COLO668 (cell line): Measurements from ENCODE around the gene PTGER1.

ENCODE experiments used
- DNase-seq: peaks from one replicate; lab custom pipeline; 2025; ENCODE audit not compliant: unreplicated experiment; lab: John Stamatoyannopoulos, UW

Gene PTGER1

DNA sequence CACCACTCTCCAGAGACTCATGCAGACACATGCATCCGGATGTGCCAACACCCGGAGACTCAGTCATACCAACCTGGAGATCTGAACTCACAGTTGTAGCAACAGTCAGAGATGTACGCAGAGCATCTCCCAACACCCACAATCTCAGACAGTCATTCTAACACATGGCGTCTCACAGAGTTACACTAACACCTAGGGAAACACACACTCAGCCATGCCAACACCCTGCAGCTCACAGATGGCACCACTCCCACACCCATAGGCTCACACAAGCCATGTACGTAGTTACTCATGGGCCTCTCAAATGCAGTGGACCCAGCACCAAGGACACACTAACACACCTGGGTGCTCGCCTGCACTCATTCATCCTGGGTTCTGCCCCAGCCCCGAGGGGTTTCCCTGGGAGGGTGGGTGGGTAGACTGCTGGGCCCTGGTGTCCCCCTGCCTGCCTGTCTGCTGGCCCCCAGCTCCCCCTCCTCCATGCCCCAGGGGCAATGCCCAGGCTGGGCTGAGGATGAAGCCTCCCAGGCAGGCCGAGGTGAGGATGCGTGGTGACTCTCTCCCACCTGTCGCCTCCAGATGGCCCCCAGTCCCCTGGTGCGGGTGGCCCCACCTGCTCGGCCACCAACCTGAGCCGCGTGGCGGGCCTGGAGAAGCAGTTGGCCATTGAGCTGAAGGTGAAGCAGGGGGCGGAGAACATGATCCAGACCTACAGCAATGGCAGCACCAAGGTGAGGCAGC is 32.1 kb downstream of the PTGER1 start:
- DNase-seq, result no peak

DNA sequence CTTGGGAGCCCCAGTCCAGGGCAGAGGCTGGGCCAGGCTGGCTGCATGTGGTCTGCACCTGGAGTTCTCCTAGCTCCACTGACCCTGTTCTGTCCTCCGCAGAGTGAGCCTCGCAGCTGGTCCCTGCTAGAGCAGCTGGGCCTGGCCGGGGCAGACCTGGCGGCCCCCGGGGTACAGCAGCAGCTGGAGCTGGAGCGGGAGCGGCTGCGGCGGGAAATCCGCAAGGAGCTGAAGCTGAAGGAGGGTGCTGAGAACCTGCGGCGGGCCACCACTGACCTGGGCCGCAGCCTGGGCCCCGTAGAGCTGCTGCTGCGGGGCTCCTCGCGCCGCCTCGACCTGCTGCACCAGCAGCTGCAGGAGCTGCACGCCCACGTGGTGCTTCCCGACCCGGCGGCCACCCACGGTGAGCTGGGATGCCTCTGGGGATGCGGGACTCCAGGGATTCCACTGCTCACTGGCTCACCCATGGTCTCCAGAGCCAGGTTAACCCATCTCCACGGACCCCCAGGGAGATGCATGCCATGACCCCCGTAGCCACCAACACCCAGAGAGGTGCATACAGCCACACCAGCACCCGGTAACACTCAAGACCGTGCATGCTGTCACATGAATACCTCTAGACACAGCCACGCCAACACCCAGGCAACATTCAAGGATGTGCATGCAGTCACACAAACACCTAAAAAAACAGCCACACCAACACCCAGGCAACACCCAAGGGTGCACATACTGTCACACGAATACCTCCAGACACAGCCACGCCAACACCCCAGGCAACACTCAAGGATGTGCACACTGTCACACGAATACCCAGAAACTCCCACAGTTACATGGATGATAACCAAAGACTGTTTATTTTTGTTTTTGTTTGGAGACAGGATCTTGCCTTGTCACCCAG is 33.9 kb downstream of the PTGER1 start:
- no peak for DNase-seq

DNA sequence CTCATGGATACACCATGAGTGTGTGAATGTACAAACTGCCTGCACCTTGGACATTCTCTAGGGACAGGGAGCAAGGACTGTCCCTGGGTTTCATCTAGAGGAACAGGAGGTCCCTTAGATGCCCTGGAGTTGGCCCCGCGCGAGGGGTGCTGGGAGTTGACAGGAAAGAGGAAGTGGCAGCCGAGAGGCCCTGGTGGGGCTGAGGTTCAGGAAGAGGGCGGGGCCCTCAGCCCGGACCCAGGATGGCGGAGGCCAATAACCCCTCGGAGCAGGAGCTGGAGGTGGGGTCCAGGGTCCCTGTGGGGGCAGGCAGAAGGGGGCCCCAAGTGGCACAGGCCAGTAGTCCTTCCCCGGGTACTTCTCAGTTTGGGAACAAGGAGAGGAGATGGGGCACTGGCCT is 35.1 kb downstream of the PTGER1 start:
- DNase-seq, result no peak

DNA sequence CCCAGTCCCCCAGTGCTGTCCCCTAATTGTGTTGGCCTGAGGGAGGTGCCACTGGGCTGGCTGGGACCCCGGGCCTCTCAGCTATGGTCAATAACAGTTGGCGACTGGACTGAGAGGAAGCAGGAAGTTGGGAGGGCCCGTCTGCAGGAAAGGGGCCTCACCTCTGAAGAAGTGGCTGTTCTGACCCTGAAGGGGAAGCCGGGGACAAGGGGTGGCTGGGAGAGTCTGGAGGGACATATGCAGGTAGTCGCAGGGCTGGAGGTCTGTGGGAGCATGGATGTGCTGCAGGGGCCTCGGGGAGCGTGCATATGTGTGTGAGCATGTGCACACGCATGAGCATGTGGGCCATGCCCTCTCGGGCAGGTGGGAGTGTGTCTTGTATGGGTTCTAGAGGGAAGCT is 36.1 kb downstream of the PTGER1 start:
- DNase-seq, result no peak

DNA sequence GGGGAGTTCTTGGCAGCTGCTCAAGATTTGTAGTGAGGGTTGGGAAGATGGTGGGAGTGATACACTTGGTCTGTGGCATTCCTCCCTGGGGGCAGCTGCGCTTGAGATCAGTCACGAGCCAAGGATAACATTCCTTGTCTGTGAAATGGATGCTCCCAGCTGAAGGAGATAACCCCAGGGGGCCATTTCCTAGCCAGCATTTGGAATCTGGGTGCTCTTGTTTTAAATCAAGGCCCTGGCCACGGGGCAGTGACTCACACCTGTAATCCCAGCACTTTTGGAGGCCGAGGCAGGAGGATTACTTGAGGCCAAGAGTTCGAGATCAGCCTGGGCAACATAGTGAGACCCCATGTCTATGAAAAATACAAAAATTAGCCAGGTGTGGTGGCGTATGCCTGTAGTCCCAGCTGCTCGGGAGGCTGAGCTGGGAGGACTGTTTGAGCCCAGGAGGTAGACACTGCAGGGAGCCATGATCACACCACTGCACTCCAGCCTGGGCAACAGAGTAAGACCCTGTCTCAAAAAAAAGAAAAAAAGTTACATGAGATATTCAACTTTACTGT is 37.5 kb downstream of the PTGER1 start:
- no peak for DNase-seq

DNA sequence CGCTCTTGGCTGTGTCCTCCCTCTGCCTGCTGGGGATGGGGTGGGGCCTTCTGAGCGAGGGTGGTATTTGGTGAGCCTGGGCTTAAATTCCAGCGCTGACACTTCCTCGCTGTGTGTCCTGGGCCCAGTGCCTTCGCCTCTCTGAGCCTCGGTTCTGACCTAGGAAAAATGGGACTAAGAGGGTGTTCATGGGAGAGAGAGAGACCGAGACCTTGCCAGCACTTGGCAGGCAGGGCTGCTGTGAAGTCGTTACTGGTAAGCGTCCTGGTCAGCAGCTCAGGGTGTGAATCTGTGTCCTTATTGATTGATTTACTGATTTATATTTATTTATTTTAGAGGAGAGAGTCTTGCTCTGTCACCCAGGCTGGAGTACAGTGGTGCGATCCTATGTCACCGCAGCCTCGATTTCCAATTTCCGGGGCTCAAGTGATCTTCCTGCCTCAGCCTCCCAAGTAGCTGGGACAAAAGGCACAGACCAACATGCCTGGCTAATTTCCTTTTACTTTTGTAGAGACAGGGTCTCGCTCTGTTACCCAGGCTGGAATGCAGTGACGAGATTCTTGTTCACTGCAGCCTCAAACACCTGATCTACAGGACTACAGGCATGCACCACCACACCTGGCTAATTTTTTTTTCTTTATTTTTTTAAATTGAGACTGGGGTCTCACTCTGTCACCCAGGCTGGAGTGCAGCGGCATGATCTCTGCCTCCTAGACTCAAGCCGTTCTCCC is 39.7 kb downstream of the PTGER1 start:
- no peak for DNase-seq

DNA sequence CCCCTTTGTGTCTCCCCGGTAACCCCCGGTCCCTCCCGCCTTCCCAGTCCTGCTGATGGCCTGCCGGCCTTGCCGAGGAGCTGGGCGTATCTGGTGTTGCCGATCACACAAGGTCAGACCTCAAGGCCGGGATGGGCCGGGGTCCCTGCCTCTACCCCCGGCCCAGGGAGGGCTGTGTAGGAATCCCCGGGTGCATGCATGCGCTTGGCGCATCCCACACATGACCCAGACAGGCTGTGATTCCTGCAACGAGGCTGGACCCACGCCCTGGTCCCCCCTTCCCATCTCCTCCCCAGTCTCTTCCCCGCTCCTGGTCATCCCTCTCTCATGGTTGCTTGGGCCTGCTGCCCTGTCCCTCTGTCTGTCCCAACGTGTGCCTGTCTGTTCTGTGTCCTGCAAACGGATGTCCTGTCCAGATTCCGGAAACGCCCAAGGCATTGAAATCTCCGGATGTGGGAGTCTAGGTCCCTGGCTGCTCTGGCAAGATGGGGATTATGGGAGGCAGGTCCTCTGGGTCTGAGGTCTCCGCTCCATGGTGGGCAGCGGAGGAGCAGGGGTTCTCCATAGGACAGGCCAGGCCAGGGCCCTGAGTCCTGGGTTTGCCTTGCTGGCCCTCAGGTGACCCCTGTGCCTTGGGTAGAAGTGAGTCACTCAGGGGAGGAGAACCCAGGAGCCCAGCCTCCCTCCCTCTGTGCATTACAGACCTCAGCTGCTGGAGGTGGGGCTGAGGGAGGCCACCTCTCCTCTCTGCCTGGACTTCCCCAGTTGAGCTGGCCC is 40.4 kb downstream of the PTGER1 start:
- DNase-seq, result peak; percentile 61

DNA sequence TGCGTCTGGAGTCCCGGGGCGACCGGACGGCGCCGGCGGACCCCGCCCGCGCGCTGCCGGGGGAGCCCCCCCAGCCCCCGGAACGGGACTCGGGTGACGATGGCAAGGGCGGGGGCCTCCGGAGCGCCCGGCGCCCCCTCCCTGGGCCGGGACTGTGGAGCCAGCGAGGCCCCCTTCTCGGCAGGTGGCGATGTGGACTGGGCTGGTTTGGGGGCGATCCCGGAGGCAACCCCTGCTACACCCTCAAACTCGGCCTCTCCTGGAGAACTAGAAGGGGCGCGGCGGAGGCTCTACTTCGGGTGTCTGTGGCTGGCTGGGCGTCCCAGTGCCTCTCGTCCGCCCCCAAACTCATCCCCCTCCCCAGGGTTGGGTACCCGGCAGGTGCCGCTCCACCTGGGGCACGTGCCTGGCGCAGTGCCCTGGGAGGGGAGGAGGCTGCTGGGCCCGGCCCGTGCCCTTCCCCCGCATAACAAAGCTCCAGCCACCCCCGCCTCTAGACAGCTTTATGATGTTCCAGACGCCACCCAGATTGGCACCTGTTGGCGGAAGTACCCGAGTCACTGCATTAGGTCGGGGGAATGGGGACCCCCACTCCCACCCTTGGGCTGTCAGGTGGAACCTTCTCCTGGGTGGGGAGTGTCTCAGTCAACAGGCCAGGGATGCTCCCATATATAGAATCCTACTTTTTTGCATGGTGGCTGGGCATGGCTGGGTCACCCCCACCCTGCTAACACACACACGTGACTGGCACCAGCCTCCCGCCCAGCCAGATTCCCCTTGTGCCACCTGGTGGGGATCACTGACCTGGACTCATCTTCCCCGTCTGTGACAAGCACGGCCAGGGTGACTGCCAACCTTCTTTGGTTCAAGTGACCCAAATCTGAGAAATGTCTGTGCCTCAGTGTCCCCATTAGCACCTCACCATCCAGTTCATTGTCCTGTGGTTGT is 41.3 kb downstream of the PTGER1 start:
- DNase-seq, result peak; percentile 86

DNA sequence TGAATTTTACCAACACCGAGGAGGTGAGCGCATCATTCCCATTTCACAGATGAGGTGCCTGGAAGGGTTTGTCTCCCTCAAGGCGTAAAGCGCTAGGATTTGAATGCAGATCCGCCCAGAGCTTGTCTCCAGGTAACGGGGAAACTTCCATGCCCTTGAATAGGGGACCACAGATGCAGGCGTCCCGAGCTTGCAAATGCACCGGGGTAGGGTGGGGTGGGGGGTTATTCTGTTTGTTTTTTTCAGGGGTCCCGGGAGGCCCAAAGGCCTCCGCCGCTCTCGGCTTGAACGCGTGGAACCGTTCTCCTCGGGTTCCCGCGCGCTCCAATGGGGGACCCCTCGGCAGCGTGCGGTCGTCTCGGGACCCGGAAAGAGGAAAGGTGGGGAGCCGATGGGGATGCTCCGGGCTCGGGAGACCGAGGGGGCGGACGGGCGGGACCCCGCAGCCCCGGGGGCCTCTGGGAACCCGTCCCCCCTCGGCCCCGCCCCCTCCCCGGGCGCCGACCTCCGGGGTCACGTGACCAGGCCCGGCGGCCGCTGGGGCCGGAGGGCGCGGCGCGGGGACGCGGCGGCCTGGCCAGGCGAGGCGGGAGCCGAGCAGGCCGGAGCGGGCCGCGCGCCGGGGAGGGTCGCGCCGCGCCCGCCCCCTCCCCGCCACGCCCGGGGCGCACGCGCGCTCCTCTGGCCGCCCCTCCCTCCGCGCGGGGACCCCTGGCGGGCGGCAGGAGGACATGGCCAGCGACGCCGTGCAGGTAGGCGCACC is 42.2 kb downstream of the PTGER1 start, which contains the start of gene PKN1:
PKN1 (plus strand) TSS at position 516 of the 763 bp plus-strand sequence; CDS start at position 732, 216 bp downstream.
- peak; percentile 80 for DNase-seq

DNA sequence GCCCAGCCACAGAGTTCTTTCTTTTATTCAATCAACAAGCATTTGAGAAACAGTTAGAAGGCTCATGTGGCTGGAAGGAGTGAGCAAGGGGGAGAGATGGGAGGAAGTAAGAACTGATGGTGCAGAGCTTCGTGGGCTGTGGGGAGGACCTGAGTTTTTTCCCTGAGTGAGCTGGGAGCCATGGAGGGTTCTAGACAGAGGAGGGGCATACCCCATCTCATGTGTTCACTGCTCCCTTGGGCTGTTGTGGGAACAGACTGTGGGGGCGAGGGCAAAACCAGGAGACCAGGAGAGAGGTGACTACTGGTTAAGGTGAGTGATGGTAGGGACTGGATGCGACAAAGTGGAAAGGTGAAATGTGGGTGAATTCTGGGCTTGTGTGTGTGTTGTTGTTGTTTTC is 44.4 kb downstream of the PTGER1 start:
- no peak for DNase-seq

DNA sequence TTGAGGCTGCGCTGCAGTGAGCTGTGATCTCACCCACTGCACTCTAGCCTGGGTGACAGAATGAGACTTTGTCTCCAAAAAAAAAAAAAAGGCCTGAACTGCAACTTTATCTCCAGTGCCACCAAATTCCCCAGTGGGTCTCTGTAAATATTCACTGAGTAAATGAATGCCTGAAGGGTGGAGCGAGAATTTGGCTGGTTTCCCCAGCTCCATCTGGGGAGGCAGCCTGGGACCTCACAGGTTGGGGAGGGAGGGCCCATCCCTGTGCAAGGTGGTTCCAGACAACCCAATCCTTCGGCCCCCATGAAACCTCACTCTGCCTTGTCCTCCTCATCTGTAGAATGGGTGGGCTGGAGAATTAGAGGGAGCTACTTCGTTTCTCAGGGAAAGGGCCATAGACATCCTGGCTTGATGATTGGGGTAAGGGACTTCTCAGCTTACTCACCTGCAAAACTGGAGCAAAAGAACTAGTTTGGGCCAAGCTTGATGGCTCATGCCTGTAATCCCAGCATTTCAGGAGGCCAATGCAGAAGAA is 46.2 kb downstream of the PTGER1 start:
- DNase-seq, result no peak

DNA sequence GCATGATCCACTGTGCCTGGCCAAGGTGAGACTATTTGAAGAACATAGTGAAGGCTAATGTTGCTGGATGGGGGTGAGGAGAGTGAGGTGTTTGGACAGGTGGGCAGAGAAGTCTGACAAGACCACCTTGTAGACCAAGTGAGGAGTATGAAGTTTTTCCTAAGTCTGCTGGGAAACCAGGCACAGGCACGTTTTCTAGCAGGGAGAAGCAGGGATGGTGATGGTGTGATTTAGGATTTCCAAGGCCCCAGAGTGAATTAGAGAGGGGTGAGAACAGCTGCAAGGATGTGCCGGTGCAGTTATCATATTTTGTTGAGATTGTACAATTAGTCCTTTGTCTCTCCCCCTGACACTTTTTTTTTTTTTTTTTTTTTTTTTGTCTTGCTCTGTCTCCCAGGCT is 47.7 kb downstream of the PTGER1 start:
- DNase-seq, result no peak

DNA sequence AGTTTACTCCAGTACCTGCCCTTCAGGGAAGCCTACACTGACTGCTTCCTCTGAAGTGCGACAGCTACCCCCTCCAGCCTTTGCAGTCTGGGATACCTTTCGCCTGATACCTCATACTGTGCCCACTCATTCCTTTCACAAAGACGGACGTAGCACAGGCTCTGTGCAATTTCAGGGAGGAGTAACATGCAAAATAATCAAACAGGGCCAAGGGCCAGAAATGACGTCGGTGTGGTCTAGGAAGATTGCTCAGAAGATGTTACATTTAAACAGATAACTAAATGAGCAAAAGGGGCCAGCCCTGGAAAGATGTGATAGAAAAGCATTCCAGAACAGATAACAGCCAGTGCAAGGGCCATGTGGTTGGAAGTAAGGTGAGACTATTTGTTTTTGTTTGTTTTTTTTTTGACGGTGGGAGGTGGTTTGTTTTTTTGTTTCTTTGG is 49.4 kb downstream of the PTGER1 start:
- no peak for DNase-seq
